SK-N-SH treated with all-trans-retinoic acid at 6 μM for 48 hours (cell line): ENCODE data around the gene MARVELD1.

Experiments used
- BACH2 ChIP-seq: fragments of 250-450 bp; sonication (Bioruptor Pico); IDR thresholded peaks from 2 replicates; pipeline ENCODE4 v1.9.0; 2021; ENCODE audit warnings: mild to moderate bottlenecking, borderline replicate concordance
- CREB5 ChIP-seq: fragments of 250-450 bp; sonication (Bioruptor Pico); IDR thresholded peaks from 2 replicates; pipeline ENCODE4 v1.5.1; 2020; ENCODE audit warnings: low read depth, mild to moderate bottlenecking, moderate library complexity
- CSDC2 ChIP-seq: fragments of 250-450 bp; sonication (Bioruptor Pico); IDR thresholded peaks from 2 replicates; pipeline ENCODE4 v1.5.0; 2020; ENCODE audit warnings: mild to moderate bottlenecking, moderate library complexity
- GLIS3 ChIP-seq: fragments of 250-450 bp; sonication (Bioruptor Pico); IDR thresholded peaks from 2 replicates; pipeline ENCODE4 v1.5.0; 2020; ENCODE audit warnings: mild to moderate bottlenecking, moderate library complexity
- PATZ1 ChIP-seq: fragments of 250-450 bp; sonication (Bioruptor Pico); IDR thresholded peaks from 2 replicates; pipeline ENCODE4 v1.8.0; 2020; ENCODE audit warnings: mild to moderate bottlenecking, moderate library complexity, borderline replicate concordance
- POU6F1 ChIP-seq: fragments of 250-450 bp; sonication (Bioruptor Pico); IDR thresholded peaks from 2 replicates; pipeline ENCODE4 v1.8.0; 2021; ENCODE audit warnings: low read depth, mild to moderate bottlenecking, moderate library complexity, borderline replicate concordance
- RARB ChIP-seq: fragments of 250-450 bp; sonication (Bioruptor Pico); IDR thresholded peaks from 2 replicates; pipeline ENCODE4 v1.8.0; 2021; ENCODE audit warnings: mild to moderate bottlenecking, moderate library complexity
- SNAI2 ChIP-seq: fragments of 250-450 bp; sonication (Bioruptor Pico); IDR thresholded peaks from 2 replicates; pipeline ENCODE4 v1.5.0; 2020; ENCODE audit warnings: mild to moderate bottlenecking, moderate library complexity
- TCF4 ChIP-seq: fragments of 250-450 bp; sonication (Bioruptor Pico); IDR thresholded peaks from 2 replicates; pipeline ENCODE4 v1.8.0; 2021; ENCODE audit warnings: mild to moderate bottlenecking, moderate library complexity, borderline replicate concordance
- TOX ChIP-seq: fragments of 250-450 bp; sonication (Bioruptor Pico); IDR thresholded peaks from 2 replicates; pipeline ENCODE4 v1.8.0; 2021; ENCODE audit warnings: mild to moderate bottlenecking, moderate library complexity, borderline replicate concordance
- TSHZ2 ChIP-seq: fragments of 250-450 bp; sonication (Bioruptor Pico); IDR thresholded peaks from 2 replicates; pipeline ENCODE4 v1.5.0; 2020; ENCODE audit warnings: mild to moderate bottlenecking, moderate library complexity
- ZFP3 ChIP-seq: fragments of 250-450 bp; sonication (Bioruptor Pico); IDR thresholded peaks from 2 replicates; pipeline ENCODE4 v1.5.0; 2020; ENCODE audit warnings: mild to moderate bottlenecking, moderate library complexity
- ZFP30 ChIP-seq: fragments of 450-650 bp; formaldehyde crosslinking; IDR thresholded peaks from 2 replicates; pipeline ENCODE4 v1.5.0; 2022; ENCODE audit warnings: mild to moderate bottlenecking, moderate library complexity
- ZNF8 ChIP-seq: fragments of 450-650 bp; formaldehyde crosslinking; IDR thresholded peaks from 2 replicates; pipeline ENCODE4 v1.5.0; 2020; ENCODE audit warnings: mild to moderate bottlenecking, moderate library complexity

GRCh38 chr10:97744405-97745035, 31.0 kb downstream of the MARVELD1 start:
- no peak for TF ChIP-seq ZNF8 (CRISPR knock-in tag)
- no peak for TF ChIP-seq CREB5
- TF ChIP-seq ZFP30 (CRISPR knock-in tag) = no peak
- TF ChIP-seq BACH2 (CRISPR knock-in tag) = no peak
- TF ChIP-seq TOX (CRISPR knock-in tag) = no peak
- no peak for TF ChIP-seq GLIS3 (CRISPR knock-in tag)
- no peak for TF ChIP-seq SNAI2
- no peak for TF ChIP-seq CSDC2 (CRISPR knock-in tag)
- TF ChIP-seq POU6F1 (CRISPR knock-in tag) = no peak
- TF ChIP-seq TCF4 (CRISPR knock-in tag) = 0 out of 2 replicates have a peak, but pooled peaks have one; percentile 31
- TF ChIP-seq RARB (CRISPR knock-in tag) = no peak
- TF ChIP-seq PATZ1 = no peak
- TF ChIP-seq ZFP3 = no peak
- no peak for TF ChIP-seq TSHZ2 (CRISPR knock-in tag)
